ENCODE data around the gene HNRNPH1.

Gene HNRNPH1

DNA sequence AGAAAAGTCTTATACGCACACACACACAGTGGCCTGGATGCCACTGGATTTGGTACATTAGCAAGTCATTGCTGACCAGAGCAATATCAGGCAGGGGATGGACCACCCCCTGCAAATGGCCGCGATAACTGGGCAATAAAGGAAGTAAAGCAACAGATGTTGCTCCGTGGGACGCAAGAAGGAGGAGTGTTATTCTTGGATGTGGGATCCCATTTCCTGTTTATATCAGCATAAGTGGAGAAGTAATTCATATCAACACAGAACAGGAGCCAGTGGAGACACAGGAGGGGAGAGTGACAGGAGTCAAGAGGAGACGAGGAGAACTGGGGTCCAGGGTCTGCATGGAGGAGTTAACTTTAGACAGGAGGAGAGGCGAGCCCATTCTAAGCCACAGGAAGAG lies 54.8 kb downstream of the HNRNPH1 start:
- no peaks in the 10 kb centered on the region for H4K20me1 ChIP-seq (ENCODE audit: insufficient read depth, low read length)
- H3K9me3 ChIP-seq (ENCODE audit: low read length), result no peaks in the 10 kb centered on the region
- H3K4me3 ChIP-seq (ENCODE audit: low read depth, low read length, poor library complexity, severe bottlenecking), result no peak overlapping the region
- H3K9me2 ChIP-seq (ENCODE audit: low read depth, low read length), result no peaks in the 10 kb centered on the region
- H3K4me1 ChIP-seq (ENCODE audit: insufficient read depth, low read length, severe bottlenecking), result no peaks in the 10 kb centered on the region
- H3F3A ChIP-seq (ENCODE audit: insufficient read depth, low read length), result no peaks in the 10 kb centered on the region
- H3K4me2 ChIP-seq (ENCODE audit: low read length), result no peak overlapping the region
- no peaks in the 10 kb centered on the region for H3K79me2 ChIP-seq (ENCODE audit: insufficient read depth, low read length)
- no peak overlapping the region for H2AFZ ChIP-seq (ENCODE audit: low read length)
- H3K27ac ChIP-seq (ENCODE audit: low read depth, low read length, poor library complexity, severe bottlenecking), result no peak overlapping the region
- TF ChIP-seq, protein P1, sequence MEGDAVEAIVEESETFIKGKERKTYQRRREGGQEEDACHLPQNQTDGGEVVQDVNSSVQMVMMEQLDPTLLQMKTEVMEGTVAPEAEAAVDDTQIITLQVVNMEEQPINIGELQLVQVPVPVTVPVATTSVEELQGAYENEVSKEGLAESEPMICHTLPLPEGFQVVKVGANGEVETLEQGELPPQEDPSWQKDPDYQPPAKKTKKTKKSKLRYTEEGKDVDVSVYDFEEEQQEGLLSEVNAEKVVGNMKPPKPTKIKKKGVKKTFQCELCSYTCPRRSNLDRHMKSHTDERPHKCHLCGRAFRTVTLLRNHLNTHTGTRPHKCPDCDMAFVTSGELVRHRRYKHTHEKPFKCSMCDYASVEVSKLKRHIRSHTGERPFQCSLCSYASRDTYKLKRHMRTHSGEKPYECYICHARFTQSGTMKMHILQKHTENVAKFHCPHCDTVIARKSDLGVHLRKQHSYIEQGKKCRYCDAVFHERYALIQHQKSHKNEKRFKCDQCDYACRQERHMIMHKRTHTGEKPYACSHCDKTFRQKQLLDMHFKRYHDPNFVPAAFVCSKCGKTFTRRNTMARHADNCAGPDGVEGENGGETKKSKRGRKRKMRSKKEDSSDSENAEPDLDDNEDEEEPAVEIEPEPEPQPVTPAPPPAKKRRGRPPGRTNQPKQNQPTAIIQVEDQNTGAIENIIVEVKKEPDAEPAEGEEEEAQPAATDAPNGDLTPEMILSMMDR (IDR thresholded peaks at IDR 0.05; ENCODE audit: low read length), result no peak
- no peak for TF ChIP-seq EZH2 (IDR thresholded peaks at IDR 0.05; ENCODE audit: borderline replicate concordance, low read length)
- no peaks in the 10 kb centered on the region for H3K27me3 ChIP-seq (ENCODE audit: insufficient read depth, low read length)
- H3K9ac ChIP-seq (ENCODE audit: low read length), result no peak overlapping the region
- H3K36me3 ChIP-seq (ENCODE audit: insufficient read depth, low read length), result peaks cover 82% of the 10 kb centered on the region

- no peaks in the 10 kb centered on the region for H3F3A ChIP-seq (ENCODE audit: insufficient read depth, low read length)
- no peak overlapping the region for H3K27ac ChIP-seq (ENCODE audit: low read depth, low read length, poor library complexity, severe bottlenecking)
- no peak overlapping the region for H3K4me2 ChIP-seq (ENCODE audit: low read length)
- no peaks in the 10 kb centered on the region for H3K9me3 ChIP-seq (ENCODE audit: low read length)
- peaks cover 70% of the 10 kb centered on the region for H3K36me3 ChIP-seq (ENCODE audit: insufficient read depth, low read length)
- TF ChIP-seq, protein P1 (IDR thresholded peaks at IDR 0.05; ENCODE audit: low read length), result no peak
- no peak for TF ChIP-seq EZH2 (IDR thresholded peaks at IDR 0.05; ENCODE audit: borderline replicate concordance, low read length)
- H3K9ac ChIP-seq (ENCODE audit: low read length), result no peak overlapping the region
- no peaks in the 10 kb centered on the region for H3K9me2 ChIP-seq (ENCODE audit: low read depth, low read length)
- no peaks in the 10 kb centered on the region for H3K27me3 ChIP-seq (ENCODE audit: insufficient read depth, low read length)
- H3K79me2 ChIP-seq (ENCODE audit: insufficient read depth, low read length), result no peaks in the 10 kb centered on the region
- peaks cover 5% of the 10 kb centered on the region for H3K4me1 ChIP-seq (ENCODE audit: insufficient read depth, low read length, severe bottlenecking)
- H4K20me1 ChIP-seq (ENCODE audit: insufficient read depth, low read length), result no peaks in the 10 kb centered on the region
- H3K4me3 ChIP-seq (ENCODE audit: low read depth, low read length, poor library complexity, severe bottlenecking), result no peak overlapping the region
- H2AFZ ChIP-seq (ENCODE audit: low read length), result no peak overlapping the region
These were observed 58.9 kb downstream of the HNRNPH1 start for GRCh38 chr5:179564526-179564925.

Data from OCI-LY1 (cell line).